GM21528 (cell line): ENCODE data around the gene EN2.

Source experiments
- ATAC-seq: cut with Tn5 transposase; IDR thresholded peaks from one replicate; pipeline ENCODE4 v1.9.1; 2021; ENCODE audit warnings: mild to moderate bottlenecking, moderate library complexity; ENCODE audit not compliant: unreplicated experiment, low FRiP score

The EN2 gene

DNA sequence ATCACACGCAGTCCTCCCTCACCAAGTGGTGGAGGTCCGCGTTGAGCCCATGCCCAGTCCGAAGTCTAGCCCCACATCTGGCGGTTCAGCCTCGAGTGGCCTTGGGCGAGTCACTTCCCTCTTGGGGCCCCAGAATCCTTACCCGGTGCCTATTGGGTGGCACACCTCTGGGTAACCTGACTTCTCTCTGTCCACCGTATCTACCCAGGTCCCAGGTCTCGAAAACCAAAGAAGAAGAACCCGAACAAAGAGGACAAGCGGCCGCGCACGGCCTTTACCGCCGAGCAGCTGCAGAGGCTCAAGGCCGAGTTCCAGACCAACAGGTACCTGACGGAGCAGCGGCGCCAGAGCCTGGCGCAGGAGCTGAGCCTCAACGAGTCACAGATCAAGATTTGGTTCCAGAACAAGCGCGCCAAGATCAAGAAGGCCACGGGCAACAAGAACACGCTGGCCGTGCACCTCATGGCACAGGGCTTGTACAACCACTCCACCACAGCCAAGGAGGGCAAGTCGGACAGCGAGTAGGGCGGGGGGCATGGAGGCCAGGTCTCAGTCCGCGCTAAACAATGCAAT is 4.3 kb downstream of the EN2 start:
- ATAC-seq, result no peak

- no peak for ATAC-seq
Observed at GRCh38 chr7:155463114-155463811, 5.3 kb downstream of the EN2 start.

- ATAC-seq, result no peak
Observed at GRCh38 chr7:155464183-155464582, 6.3 kb downstream of the EN2 start.

- ATAC-seq, result no peak
Observed at GRCh38 chr7:155464948-155465739, 7.2 kb downstream of the EN2 start.

- ATAC-seq, result no peak
Observed at GRCh38 chr7:155465761-155466141, 7.8 kb downstream of the EN2 start.

GRCh38 chr7:155466142-155466813 is 8.3 kb downstream of the EN2 start:
- no peak for ATAC-seq

DNA sequence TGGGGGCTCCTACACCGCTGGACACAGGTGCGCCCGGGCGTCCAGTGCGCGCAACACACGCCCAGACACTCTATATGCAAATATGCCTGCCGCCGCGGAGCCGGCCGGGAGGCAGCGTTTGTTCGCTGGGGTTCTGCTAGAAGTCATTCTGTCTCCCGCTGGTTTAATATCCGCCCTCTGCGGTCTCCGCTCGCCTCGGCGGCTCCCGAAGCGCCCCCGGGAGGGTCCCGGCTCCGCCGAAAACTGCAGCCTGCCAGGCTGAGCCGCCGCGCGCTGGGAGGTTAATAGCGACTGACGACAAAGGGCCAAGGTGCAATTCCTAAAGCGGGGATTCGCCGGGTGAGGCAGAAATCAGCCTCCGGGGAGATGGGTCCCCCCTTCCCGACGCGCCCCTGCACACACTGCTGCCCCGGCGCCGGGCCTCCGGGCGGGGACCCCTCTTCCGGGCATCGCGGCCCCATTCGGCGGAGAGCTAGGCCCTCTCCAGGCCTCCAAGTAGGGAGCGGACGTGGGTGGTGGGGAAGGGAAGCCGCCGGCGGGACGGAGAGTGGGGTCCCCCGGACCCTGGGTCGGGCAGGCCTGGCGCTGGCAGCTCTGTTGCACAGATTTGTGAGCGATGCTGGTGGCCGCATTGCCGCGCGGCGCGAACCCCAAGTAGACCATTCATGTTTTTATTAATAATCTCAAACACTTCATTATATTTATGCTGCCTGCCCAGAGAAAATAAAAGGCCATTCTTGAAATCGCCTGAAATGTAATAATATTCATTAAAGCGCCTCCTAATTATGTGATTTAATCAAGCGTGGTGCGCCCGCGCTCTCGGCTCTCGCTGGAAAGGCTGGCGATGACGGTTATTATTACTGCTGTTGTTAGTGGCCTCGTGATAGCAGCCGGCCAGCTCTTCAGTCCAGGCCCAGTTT is 9.1 kb downstream of the EN2 start:
- ATAC-seq, result peak; percentile 53

GRCh38 chr7:155467846-155468784 is 10.2 kb downstream of the EN2 start:
- ATAC-seq, result no peak

DNA sequence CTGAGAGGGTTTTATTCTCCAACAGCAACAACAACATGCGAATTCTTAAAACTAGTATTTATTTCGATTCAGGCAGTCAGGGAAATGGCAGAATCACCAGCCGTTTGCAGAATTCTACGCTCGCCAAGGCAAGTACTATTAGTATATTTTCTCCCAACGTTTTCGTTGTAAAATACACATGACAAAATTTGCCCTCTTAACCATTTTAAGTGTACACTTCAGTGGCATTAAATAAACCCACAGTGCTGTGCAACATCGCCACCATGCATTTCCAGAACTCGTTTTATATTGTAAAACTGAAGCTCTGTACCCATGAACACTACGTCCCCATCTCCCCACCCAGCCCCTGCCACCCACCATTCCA is 10.8 kb downstream of the EN2 start:
- ATAC-seq, result no peak

GRCh38 chr7:155469311-155470185 is 11.6 kb downstream of the EN2 start:
- no peak for ATAC-seq

DNA sequence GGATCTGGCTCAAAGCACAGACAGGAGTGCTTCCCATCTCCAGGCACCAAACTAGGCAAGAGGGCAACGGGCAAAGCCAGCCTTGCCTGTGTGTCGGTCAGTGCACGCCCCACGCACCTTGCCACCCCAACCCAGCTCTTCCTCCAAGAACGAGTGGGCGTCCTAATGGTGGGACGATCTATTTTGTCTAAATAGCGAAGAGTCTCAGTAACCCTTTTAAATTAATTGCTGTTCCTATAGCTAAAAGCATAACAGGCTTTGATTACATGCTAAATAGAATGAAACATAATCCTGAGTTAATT is 12.2 kb downstream of the EN2 start:
- no peak for ATAC-seq

DNA sequence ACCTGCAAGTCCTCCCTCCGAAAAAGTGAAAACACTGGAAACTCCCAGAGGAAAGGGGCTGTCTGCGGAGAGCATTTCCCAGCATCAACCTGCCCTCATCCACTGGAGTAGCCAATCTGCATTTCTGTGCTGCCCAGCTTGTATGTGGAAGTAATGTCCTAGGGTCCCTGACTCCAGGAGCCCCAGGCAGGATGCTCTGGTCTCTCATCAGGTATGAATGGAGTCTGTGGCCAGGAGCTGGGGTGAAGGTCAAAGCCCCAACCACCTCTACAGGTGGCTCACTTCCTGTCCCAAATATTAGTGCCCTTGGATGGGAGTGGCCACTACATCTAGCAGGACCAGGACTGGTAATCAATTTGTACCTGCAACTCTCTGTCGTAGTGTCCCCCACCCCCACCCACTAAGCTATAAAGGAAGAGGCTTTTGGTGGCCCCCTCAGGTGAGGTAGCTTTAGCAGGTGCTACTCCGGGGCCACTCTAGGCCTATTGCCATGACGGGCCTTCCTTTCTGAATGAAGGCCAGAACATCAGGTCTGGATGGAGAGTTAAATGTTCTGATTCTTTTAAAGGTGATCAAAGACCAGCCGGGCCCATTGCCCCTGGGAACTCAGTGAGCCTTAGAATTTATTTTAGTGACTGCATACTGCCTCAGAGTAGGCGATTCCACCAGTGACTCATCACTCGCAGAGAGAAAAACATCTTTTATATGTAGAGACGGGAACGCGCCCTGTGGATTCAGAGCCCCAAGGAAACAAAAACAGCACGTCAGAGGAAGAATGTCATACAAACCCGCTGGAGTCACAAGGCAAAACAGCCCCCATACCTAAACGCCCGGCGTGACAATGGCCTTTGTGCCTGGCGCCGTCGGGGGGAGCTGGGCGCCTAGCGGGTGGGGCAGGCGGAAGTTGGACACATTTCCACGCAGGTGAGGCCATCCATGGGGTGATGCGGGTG is 13.0 kb downstream of the EN2 start:
- ATAC-seq, result no peak

DNA sequence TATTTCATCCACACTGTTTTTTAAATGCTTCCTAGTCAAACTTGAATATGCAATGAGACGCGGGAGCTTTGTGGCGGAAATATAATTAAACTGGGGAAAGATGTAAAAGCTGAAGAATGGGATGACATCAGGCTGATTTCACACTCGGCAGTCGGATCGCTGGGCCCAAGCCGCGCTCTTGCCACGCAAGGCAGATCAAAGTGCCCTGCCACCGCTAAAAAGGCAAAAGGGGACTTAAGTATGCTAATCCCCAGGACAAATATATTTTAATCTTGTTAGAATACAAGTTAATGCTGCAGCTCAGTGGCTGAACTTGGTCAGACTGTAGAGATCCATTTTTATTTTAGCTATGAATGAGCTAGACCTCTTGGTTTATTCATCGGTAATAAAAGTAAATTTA is 13.8 kb downstream of the EN2 start:
- no peak for ATAC-seq

- peak; percentile 87 for ATAC-seq
Observed at GRCh38 chr7:155477476-155477875, 19.5 kb downstream of the EN2 start.

GRCh38 chr7:155481764-155482163 is 23.8 kb downstream of the EN2 start:
- ATAC-seq, result no peak

DNA sequence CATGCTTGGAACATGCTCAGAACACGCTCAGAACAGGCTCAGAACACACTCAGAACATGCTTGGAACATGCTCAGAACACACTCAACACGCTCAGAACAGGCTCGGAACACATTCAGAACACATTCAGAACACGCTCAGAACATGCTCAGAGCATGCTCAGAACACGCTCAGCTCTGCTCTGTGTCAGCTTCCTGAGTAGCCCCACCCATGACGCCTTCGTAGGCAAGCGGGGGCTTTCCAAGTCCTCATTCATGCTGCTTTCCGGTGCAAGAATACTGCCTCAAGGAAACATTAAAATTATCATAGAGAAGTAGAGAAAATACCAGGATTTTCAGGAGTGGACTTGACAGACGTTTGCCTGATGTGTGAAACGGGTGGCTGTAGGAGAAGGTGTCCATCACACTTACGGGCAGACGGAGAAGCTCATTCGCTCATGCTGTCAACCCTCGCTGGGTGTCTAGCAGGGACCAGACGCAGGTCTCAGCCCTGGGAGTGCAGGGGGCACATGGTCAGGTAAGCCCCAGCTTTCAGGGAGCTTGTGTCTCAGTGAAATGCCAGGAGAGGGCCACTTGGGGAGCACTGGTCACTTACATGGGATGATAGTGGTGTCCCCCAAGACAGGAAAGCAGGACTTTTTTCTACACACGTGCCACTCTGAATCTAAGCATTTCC is 24.7 kb downstream of the EN2 start:
- no peak for ATAC-seq

- no peak for ATAC-seq
Observed at GRCh38 chr7:155483245-155483644, 25.3 kb downstream of the EN2 start.
